Type B pancreatic cell (in vitro differentiated cells): Measurements from ENCODE around the gene APEX1. TPM values are rescaled to one million over a fixed set of nuclear protein-coding genes. Genes with fewer than 3 reads are reported as not detected.

Experiments
- DNase-seq: peaks from one replicate; pipeline ENCODE4 v3.0.0; 2021; ENCODE audit warnings: mixed read lengths; ENCODE audit not compliant: unreplicated experiment; ENCODE audit errors: extremely low spot score
- H3K27ac Mint-ChIP-seq: 2 replicates; pipeline ENCODE4 v1.8.0; 2021; ENCODE audit warnings: mild to moderate bottlenecking, mixed read lengths
- H3K27me3 Mint-ChIP-seq: 2 replicates; pipeline ENCODE4 v1.8.0; 2021; ENCODE audit warnings: mixed read lengths
- H3K36me3 Mint-ChIP-seq: 2 replicates; pipeline ENCODE4 v1.8.0; 2021; ENCODE audit warnings: mixed read lengths
- H3K4me1 Mint-ChIP-seq: one replicate; pipeline ENCODE4 v1.8.0; 2021; ENCODE audit warnings: mixed read lengths; ENCODE audit not compliant: unreplicated experiment
- H3K4me3 Mint-ChIP-seq: 2 replicates; pipeline ENCODE4 v1.8.0; 2021; ENCODE audit warnings: mild to moderate bottlenecking, mixed read lengths
- H3K9me3 Mint-ChIP-seq: 2 replicates; pipeline ENCODE4 v1.8.0; 2021; ENCODE audit warnings: mixed read lengths
- total RNA-seq: library from RNA; stranded (reverse); gene quantifications from 2 replicates; pipeline ENCODE4 v1.2.1, GENCODE V29; 2021; ENCODE audit warnings: low replicate concordance
- TF ChIP-seq, protein P1 (sequence below): fragments of 200-600 bp; sonication (generic); conservative IDR thresholded peaks from 2 replicates; pipeline ENCODE4 v1.5.0; 2021; ENCODE audit warnings: antibody characterized with exemption, mild to moderate bottlenecking

Gene APEX1
- total RNA-seq, 1 donor from 2014 or later: 319 TPM

DNA sequence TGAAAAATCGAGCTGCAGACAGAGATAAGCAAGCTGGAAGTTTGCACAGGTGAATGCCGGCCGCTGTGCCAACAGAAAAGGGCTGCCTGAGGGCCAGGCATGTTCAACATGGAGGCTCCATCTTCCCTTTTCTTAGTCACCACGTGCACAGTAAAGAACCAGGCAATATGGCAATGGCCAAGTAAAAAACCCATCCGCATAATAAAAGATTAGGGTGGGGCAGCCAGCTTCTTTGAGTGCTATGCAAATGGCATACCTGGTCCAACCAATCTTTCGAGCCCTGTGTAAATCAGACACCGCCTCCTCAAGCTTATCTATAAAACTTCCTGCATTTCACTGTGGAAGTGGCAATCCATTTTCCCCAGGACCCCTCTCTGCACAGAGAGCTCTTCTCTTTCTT is 30.9 kb downstream of the APEX1 start:
- Mint-ChIP-seq H3K27me3 (no peaks in the 10 kb centered on the region), H3K9me3 (peaks cover 4% of the 10 kb centered on the region), H3K36me3 (no peaks in the 10 kb centered on the region), H3K27ac (no peak overlapping the region), H3K4me3 (no peak overlapping the region), H3K4me1 (peaks cover 6% of the 10 kb centered on the region)
- TF ChIP-seq, protein P1, sequence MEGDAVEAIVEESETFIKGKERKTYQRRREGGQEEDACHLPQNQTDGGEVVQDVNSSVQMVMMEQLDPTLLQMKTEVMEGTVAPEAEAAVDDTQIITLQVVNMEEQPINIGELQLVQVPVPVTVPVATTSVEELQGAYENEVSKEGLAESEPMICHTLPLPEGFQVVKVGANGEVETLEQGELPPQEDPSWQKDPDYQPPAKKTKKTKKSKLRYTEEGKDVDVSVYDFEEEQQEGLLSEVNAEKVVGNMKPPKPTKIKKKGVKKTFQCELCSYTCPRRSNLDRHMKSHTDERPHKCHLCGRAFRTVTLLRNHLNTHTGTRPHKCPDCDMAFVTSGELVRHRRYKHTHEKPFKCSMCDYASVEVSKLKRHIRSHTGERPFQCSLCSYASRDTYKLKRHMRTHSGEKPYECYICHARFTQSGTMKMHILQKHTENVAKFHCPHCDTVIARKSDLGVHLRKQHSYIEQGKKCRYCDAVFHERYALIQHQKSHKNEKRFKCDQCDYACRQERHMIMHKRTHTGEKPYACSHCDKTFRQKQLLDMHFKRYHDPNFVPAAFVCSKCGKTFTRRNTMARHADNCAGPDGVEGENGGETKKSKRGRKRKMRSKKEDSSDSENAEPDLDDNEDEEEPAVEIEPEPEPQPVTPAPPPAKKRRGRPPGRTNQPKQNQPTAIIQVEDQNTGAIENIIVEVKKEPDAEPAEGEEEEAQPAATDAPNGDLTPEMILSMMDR: no peak
- no peak for DNase-seq

DNA sequence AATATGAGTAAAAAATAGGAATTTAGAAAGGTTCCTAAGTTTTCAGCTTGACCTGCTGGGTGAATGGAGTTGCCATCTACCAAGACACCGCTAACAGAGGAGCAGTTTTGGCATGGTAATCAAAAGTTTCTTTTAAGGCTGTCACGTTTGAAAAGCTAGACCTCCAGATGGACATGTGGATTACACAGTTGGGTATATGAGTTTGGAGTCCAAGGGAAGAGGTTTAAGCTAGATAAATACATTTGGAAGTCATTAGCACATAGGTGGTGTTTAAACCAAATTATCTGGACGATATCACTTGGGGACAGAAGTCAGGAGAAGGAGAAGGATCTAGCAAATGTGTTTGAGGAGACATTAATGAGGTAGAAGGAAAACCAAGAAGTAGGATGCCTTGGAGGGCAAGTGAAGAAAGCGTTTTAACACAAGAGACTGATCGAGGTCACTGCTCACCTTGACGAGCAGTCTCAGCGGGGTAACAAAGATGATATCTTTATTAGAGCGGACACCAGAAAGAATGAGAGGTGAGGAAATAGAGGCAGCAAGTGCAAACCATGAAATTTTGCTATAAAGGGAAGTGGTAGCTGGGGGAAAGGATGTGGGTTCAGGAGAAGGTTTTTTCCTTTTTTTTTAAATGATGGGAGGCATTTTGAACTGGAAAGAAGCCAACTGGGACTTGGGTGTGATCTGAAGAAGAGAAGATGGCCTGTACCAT is 31.8 kb downstream of the APEX1 start:
- TF ChIP-seq, protein P1: no peak
- Mint-ChIP-seq H3K9me3 (peaks cover 4% of the 10 kb centered on the region), H3K4me1 (peaks cover 6% of the 10 kb centered on the region), H3K4me3 (no peak overlapping the region), H3K27ac (no peak overlapping the region), H3K36me3 (no peaks in the 10 kb centered on the region), H3K27me3 (no peaks in the 10 kb centered on the region)
- DNase-seq: no peak

- Mint-ChIP-seq H3K9me3 (peaks cover 4% of the 10 kb centered on the region), H3K4me3 (no peak overlapping the region), H3K36me3 (no peaks in the 10 kb centered on the region), H3K27me3 (no peaks in the 10 kb centered on the region), H3K4me1 (peaks cover 6% of the 10 kb centered on the region), H3K27ac (no peak overlapping the region)
- DNase-seq: no peak
- TF ChIP-seq, protein P1: no peak
Observed at GRCh38 chr14:20487396-20487725, 32.3 kb downstream of the APEX1 start.

GRCh38 chr14:20489093-20489994 is 34.3 kb downstream of the APEX1 start:
- TF ChIP-seq, protein P1: no peak
- DNase-seq: no peak
- H3K9me3 Mint-ChIP-seq: peaks cover 9% of the 10 kb centered on the region
- H3K4me1 Mint-ChIP-seq: peaks cover 11% of the 10 kb centered on the region
- no peaks in the 10 kb centered on the region for H3K36me3 Mint-ChIP-seq
- H3K4me3 Mint-ChIP-seq: peak overlapping the region; percentile 81
- no peaks in the 10 kb centered on the region for H3K27me3 Mint-ChIP-seq
- peak overlapping the region; percentile 97 for H3K27ac Mint-ChIP-seq

DNA sequence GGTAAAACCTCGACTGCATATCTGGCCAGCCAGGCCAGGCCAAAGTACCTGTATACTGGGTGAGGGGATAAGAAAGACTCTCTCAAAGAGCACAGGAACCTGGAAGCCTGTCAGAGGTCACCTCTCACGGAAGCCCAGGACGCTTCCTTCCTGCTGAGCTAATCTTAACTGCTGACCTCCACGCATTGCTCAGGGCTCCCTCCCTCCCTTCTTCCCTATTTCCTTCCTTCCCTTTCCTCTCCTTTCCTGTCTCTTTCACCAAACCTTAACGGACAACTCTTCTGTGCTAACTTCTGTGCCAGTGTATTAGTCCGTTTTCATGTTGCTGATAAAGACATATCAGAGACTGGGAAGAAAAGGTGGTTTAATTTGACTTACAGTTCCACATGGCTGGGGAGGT is 35.5 kb downstream of the APEX1 start:
- no peaks in the 10 kb centered on the region for H3K36me3 Mint-ChIP-seq
- H3K4me1 Mint-ChIP-seq: peaks cover 11% of the 10 kb centered on the region
- TF ChIP-seq, protein P1: no peak
- H3K9me3 Mint-ChIP-seq: peaks cover 13% of the 10 kb centered on the region
- H3K4me3 Mint-ChIP-seq: no peak overlapping the region
- no peak for DNase-seq
- no peak overlapping the region for H3K27ac Mint-ChIP-seq
- H3K27me3 Mint-ChIP-seq: no peaks in the 10 kb centered on the region
